HCT116 (cell line): ENCODE measurements around the gene PAX8. TPM values are rescaled to one million over a fixed set of nuclear protein-coding genes. Genes with fewer than 3 reads are reported as not detected.

ENCODE experiments used
- ATAC-seq: fragments of 200-7000 bp; cut with Tn5 transposase; 2 replicates; pipeline ENCODE4 v1.9.1; 2020; ENCODE audit warnings: mild to moderate bottlenecking, moderate library complexity
- BruUV-seq: library from RNA; stranded (reverse); fragments of 400-500 nt; replicated peaks from 2 replicates; lab custom pipeline; 2021; lab: Mats Ljungman, UMichigan
- CTCF ChIA-PET: fragments of 300-600 bp; sonication (Branson Sonifier 250); formaldehyde crosslinking; loops from one replicate; lab custom pipeline; 2021; ENCODE audit warnings: antibody characterized with exemption; lab: Charles Lee
- POLR2A ChIA-PET: fragments of 300-600, 350-600 bp; sonication (Branson Sonifier 250); formaldehyde crosslinking; loops from one replicate; lab custom pipeline; 2021; ENCODE audit warnings: antibody characterized with exemption; lab: Charles Lee
- RAD21 ChIA-PET, 2 experiments: fragments of 300-600 bp; sonication (Branson Sonifier 250); formaldehyde crosslinking; loops; one replicate each; lab custom pipeline; 2023; ENCODE audit warnings: low total read pairs in 2 of 2; ENCODE audit not compliant: uncharacterized antibody in 2 of 2, unreplicated experiment in 2 of 2, low non-redundant PET in 1 of 2; lab: Charles Lee
- DNase-seq: peaks from one replicate; pipeline ENCODE4 v3.0.0-alpha.2; 2010; ENCODE audit warnings: low read depth, low spot score
- H2AFZ ChIP-seq: fragments of 200-600 bp; shearing (Covaris generic), sonication (generic); 2 replicates; pipeline ENCODE4 v1.6.1; 2017; ENCODE audit warnings: low read depth, mixed run types, mixed read lengths, antibody characterized with exemption, low read length; ENCODE audit not compliant: poor library complexity, severe bottlenecking
- H3K27ac ChIP-seq: 2 replicates; pipeline ENCODE4 v1.5.1; 2012; ENCODE audit warnings: low read depth, low read length
- H3K27me3 ChIP-seq: fragments of 200-600 bp; sonication (generic); 2 replicates; pipeline ENCODE4 v1.6.1; 2016; ENCODE audit warnings: mixed run types, low read length, mixed read lengths; ENCODE audit not compliant: insufficient read depth
- H3K36me3 ChIP-seq, 2 experiments: fragments of 200-500 bp in 1 of 2; fragments of 200-600 bp in 1 of 2; sonication (Bioruptor generic) in 1 of 2; sonication (generic) in 1 of 2; 2 replicates each; pipeline versions ENCODE4 v1.5.1 to v1.6.1; 2014 to 2016; ENCODE audit warnings: low read length in 2 of 2, inconsistent platforms in 1 of 2, mixed read lengths in 1 of 2, mixed run types in 1 of 2; ENCODE audit not compliant: insufficient read depth in 2 of 2, control insufficient read depth in 1 of 2
- H3K4me1 ChIP-seq, 2 experiments: fragments of 200-600 bp in 1 of 2; sonication (generic) in 1 of 2; 2 replicates each; pipeline versions ENCODE4 v1.5.1 to v1.6.1; 2012 to 2017; ENCODE audit warnings: low read length in 2 of 2, inconsistent platforms in 1 of 2, mild to moderate bottlenecking in 1 of 2, mixed read lengths in 1 of 2, mixed run types in 1 of 2, moderate library complexity in 1 of 2; ENCODE audit not compliant: insufficient read depth in 2 of 2, control insufficient read depth in 1 of 2
- H3K4me2 ChIP-seq: fragments of 200-600 bp; sonication (generic); 2 replicates; pipeline ENCODE4 v1.6.1; 2017; ENCODE audit warnings: mixed run types, low read length, mixed read lengths
- H3K4me3 ChIP-seq, 2 experiments: fragments of 200-600 bp in 1 of 2; sonication (generic) in 1 of 2; replicated peaks in 1 of 2; 2 replicates each; pipeline ENCODE4 v1.5.1; 2011 to 2016; ENCODE audit warnings: low read length in 2 of 2, control low read depth in 1 of 2, low read depth in 1 of 2, mild to moderate bottlenecking in 1 of 2, mixed read lengths in 1 of 2, mixed run types in 1 of 2
- H3K79me2 ChIP-seq: fragments of 200-600 bp; sonication (generic); 2 replicates; pipeline ENCODE4 v1.6.1; 2017; ENCODE audit warnings: mild to moderate bottlenecking, mixed run types, low read length, moderate library complexity, mixed read lengths; ENCODE audit not compliant: insufficient read depth
- H3K9ac ChIP-seq: fragments of 200-600 bp; sonication (generic); 2 replicates; pipeline ENCODE4 v1.6.1; 2016; ENCODE audit warnings: low read length, mixed read lengths
- H3K9me2 ChIP-seq: fragments of 200-600 bp; sonication (generic), shearing (Covaris generic); 2 replicates; pipeline ENCODE4 v1.6.1; 2017; ENCODE audit warnings: mixed run types, mild to moderate bottlenecking, moderate library complexity; ENCODE audit not compliant: insufficient read depth
- H3K9me3 ChIP-seq, 2 experiments: fragments of 200-500 bp in 1 of 2; fragments of 200-600 bp in 1 of 2; sonication (Bioruptor generic) in 1 of 2; sonication (generic) in 1 of 2; 2 replicates each; pipeline ENCODE4 v1.6.1; 2014 to 2017; ENCODE audit warnings: low read length in 2 of 2, mixed read lengths in 2 of 2, inconsistent platforms in 1 of 2, low read depth in 1 of 2, mild to moderate bottlenecking in 1 of 2, mixed run types in 1 of 2, moderate library complexity in 1 of 2; ENCODE audit not compliant: control insufficient read depth in 1 of 2, insufficient read depth in 1 of 2
- H4K20me1 ChIP-seq: fragments of 200-600 bp; sonication (generic), shearing (Covaris generic); 2 replicates; pipeline ENCODE4 v1.6.1; 2017; ENCODE audit warnings: mixed run types, mild to moderate bottlenecking, moderate library complexity; ENCODE audit not compliant: insufficient read depth
- ATF3 ChIP-seq: IDR thresholded peaks from 2 replicates; pipeline ENCODE4 v1.6.1; 2012
- CTCF ChIP-seq, 3 experiments: fragments of 200-600 bp in 1 of 3; sonication (generic) in 1 of 3; IDR thresholded peaks in 2 of 3; conservative IDR thresholded peaks in 1 of 3; 2 replicates each; pipeline ENCODE4 v1.5.1; 2012 to 2017; ENCODE audit warnings: low read depth in 2 of 3, low read length in 2 of 3, antibody characterized with exemption in 1 of 3, borderline replicate concordance in 1 of 3, control low read depth in 1 of 3, mild to moderate bottlenecking in 1 of 3, mixed read lengths in 1 of 3, mixed run types in 1 of 3, moderate library complexity in 1 of 3; ENCODE audit not compliant: insufficient read depth in 1 of 3
- ELF1 ChIP-seq: IDR thresholded peaks from 2 replicates; pipeline ENCODE4 v1.6.1; 2012; ENCODE audit warnings: low read depth, borderline replicate concordance
- POLR2A ChIP-seq: IDR thresholded peaks from 2 replicates; pipeline ENCODE4 v1.7.0; 2011; ENCODE audit warnings: borderline replicate concordance; ENCODE audit not compliant: insufficient read depth, insufficient read length; ENCODE audit errors: extremely low read depth
- ZBTB33 ChIP-seq: IDR thresholded peaks from 2 replicates; pipeline ENCODE4 v1.6.1; 2011; ENCODE audit warnings: mild to moderate bottlenecking, low read length, moderate library complexity; ENCODE audit not compliant: insufficient replicate concordance; ENCODE audit errors: extremely low read depth
- intact Hi-C: fragments of 100-400 bp; cut with micrococcal nuclease; formaldehyde crosslinking; loops from 2 replicates; pipeline ENCODE4 v1.10.0; 2022
- total RNA-seq: library from RNA; stranded (reverse); gene quantifications from one replicate; pipeline ENCODE4 v1.2.1, GENCODE V29; 2021; ENCODE audit not compliant: unreplicated experiment

PAX8 gene
- total RNA-seq, 1 experiment from 2014 or later, result 4.4 TPM

GRCh38 chr2:113174376-113174750, 104.4 kb downstream of the PAX8 start:
- Histone ChIP-seq H3K36me3 (no peaks in the 10 kb centered on the region), H3K9me2 (no peaks in the 10 kb centered on the region), H3K4me2 (no peak overlapping the region), H4K20me1 (no peaks in the 10 kb centered on the region), H2AFZ (no peak overlapping the region), H3K79me2 (no peaks in the 10 kb centered on the region), H3K4me3 (no peak overlapping the region), H3K27ac (no peak overlapping the region), H3K4me1 (no peaks in the 10 kb centered on the region), H3K27me3 (no peaks in the 10 kb centered on the region), H3K9ac (no peak overlapping the region), H3K9me3 (no peaks in the 10 kb centered on the region)
- no TSS peak for BruUV-seq
- POLR2A ChIA-PET, result no interaction called here
- ATAC-seq (no peak), DNase-seq (no peak)
- CTCF ChIA-PET, result interaction anchor here (1.3 to 1.9 kb wide), 3 partner anchors 9 to 36 kb away, joined by 4 to 5 read pairs (median 4); no protein-coding TSS in a partner anchor
- RAD21 ChIA-PET, result no interaction called here
- TF ChIP-seq ELF1, result no peak
- TF ChIP-seq POLR2A, result no peak
- no peak for TF ChIP-seq ATF3
- intact Hi-C loops, result no loop called here

GRCh38 chr2:113173542-113174375, 105.0 kb downstream of the PAX8 start, which contains the start of gene PSD4:
TSS of gene PSD4 (plus strand) at chr2:113173971. CDS start at chr2:113182457, 8,486 bp downstream.
- no peaks in the 10 kb centered on the region for H3K79me2 ChIP-seq
- ChIA-PET RAD21 (no interaction called here), POLR2A (no interaction called here), CTCF (interaction anchor here (1.3 to 1.4 kb wide), 2 partner anchors 9 to 25 kb away, joined by 4 read pairs; no protein-coding TSS in a partner anchor)
- no peak for TF ChIP-seq ZBTB33
- TF ChIP-seq CTCF (IDR thresholded peaks at IDR 0.05 in 2 of 3, conservative IDR thresholded peaks at IDR 0.05 in 1 of 3; ENCODE audit: borderline replicate concordance in 1 of 3, insufficient read depth in 1 of 3, low read depth in 2 of 3, low read length in 2 of 3), result no peak
- TF ChIP-seq POLR2A, result no peak
- no peak for DNase-seq
- H3K9me3 ChIP-seq, result no peaks in the 10 kb centered on the region
- H3K9ac ChIP-seq, result no peak within 1 kb of the TSS
- no peaks in the 10 kb centered on the region for H3K9me2 ChIP-seq
- no peaks in the 10 kb centered on the region for H4K20me1 ChIP-seq
- no peak within 1 kb of the TSS for H3K4me2 ChIP-seq
- H3K36me3 ChIP-seq, result no peaks in the 10 kb centered on the region
- intact Hi-C loops, result no loop called here
- H3K4me1 ChIP-seq, result no peaks in the 10 kb centered on the region
- no TSS peak for BruUV-seq
- H3K4me3 ChIP-seq, result no peak within 1 kb of the TSS
- H2AFZ ChIP-seq, result no peak within 1 kb of the TSS
- no peak for ATAC-seq
- H3K27me3 ChIP-seq, result no peaks in the 10 kb centered on the region
- no peak within 1 kb of the TSS for H3K27ac ChIP-seq
